Measurements from ENCODE around the gene ZNF423. TPM values are rescaled to one million over a fixed set of nuclear protein-coding genes. Genes with fewer than 3 reads are reported as not detected.

Gene ZNF423
- total RNA-seq, 1 experiment from 2014 or later = not detected

GRCh38 chr16:49766225-49766624, 89.7 kb downstream of the ZNF423 start:
- no peak for DNase-seq
- H3K4me1 Mint-ChIP-seq (ENCODE audit: low read depth, unreplicated experiment) = no peaks in the 10 kb centered on the region
- intact Hi-C loops (cut with micrococcal nuclease; ENCODE audit: unreplicated experiment) = no loop called here
- peaks cover 100% of the 10 kb centered on the region for H3K27me3 Mint-ChIP-seq (ENCODE audit: unreplicated experiment)
- no TSS peak for BruUV-seq (replicated peaks)
- no peaks in the 10 kb centered on the region for H3K36me3 Mint-ChIP-seq (ENCODE audit: insufficient read depth, unreplicated experiment)
- CTCF ChIA-PET = no interaction called here
- no peaks in the 10 kb centered on the region for H3K9me3 Mint-ChIP-seq (ENCODE audit: low read depth, unreplicated experiment)
- no peak overlapping the region for H3K27ac Mint-ChIP-seq (ENCODE audit: unreplicated experiment)
- no peak overlapping the region for H3K4me3 Mint-ChIP-seq (ENCODE audit: low read depth, unreplicated experiment)
- TF ChIP-seq CTCF (IDR thresholded peaks at IDR 0.05; ENCODE audit: unreplicated experiment) = no peak

GRCh38 chr16:49763826-49764225, 92.1 kb downstream of the ZNF423 start:
- no peak for DNase-seq
- CTCF ChIA-PET = no interaction called here
- no peak for TF ChIP-seq CTCF (IDR thresholded peaks at IDR 0.05; ENCODE audit: unreplicated experiment)
- no peak overlapping the region for H3K27ac Mint-ChIP-seq (ENCODE audit: unreplicated experiment)
- H3K4me3 Mint-ChIP-seq (ENCODE audit: low read depth, unreplicated experiment) = no peak overlapping the region
- H3K27me3 Mint-ChIP-seq (ENCODE audit: unreplicated experiment) = peaks cover 100% of the 10 kb centered on the region
- BruUV-seq (replicated peaks) = no TSS peak
- intact Hi-C loops (cut with micrococcal nuclease; ENCODE audit: unreplicated experiment) = no loop called here
- no peaks in the 10 kb centered on the region for H3K36me3 Mint-ChIP-seq (ENCODE audit: insufficient read depth, unreplicated experiment)
- H3K9me3 Mint-ChIP-seq (ENCODE audit: low read depth, unreplicated experiment) = no peaks in the 10 kb centered on the region
- no peaks in the 10 kb centered on the region for H3K4me1 Mint-ChIP-seq (ENCODE audit: low read depth, unreplicated experiment)

- CTCF ChIA-PET = no interaction called here
- Mint-ChIP-seq H3K4me1 (ENCODE audit: low read depth, unreplicated experiment) (no peaks in the 10 kb centered on the region), H3K9me3 (ENCODE audit: low read depth, unreplicated experiment) (no peaks in the 10 kb centered on the region), H3K4me3 (ENCODE audit: low read depth, unreplicated experiment) (no peak overlapping the region), H3K36me3 (ENCODE audit: insufficient read depth, unreplicated experiment) (no peaks in the 10 kb centered on the region), H3K27me3 (ENCODE audit: unreplicated experiment) (peaks cover 100% of the 10 kb centered on the region), H3K27ac (ENCODE audit: unreplicated experiment) (no peak overlapping the region)
- TF ChIP-seq CTCF (IDR thresholded peaks at IDR 0.05; ENCODE audit: unreplicated experiment) = no peak
- BruUV-seq (replicated peaks) = no TSS peak
- DNase-seq = no peak
- intact Hi-C loops (cut with micrococcal nuclease; ENCODE audit: unreplicated experiment) = no loop called here
These were observed 95.1 kb downstream of the ZNF423 start for GRCh38 chr16:49760815-49761214.

DNA sequence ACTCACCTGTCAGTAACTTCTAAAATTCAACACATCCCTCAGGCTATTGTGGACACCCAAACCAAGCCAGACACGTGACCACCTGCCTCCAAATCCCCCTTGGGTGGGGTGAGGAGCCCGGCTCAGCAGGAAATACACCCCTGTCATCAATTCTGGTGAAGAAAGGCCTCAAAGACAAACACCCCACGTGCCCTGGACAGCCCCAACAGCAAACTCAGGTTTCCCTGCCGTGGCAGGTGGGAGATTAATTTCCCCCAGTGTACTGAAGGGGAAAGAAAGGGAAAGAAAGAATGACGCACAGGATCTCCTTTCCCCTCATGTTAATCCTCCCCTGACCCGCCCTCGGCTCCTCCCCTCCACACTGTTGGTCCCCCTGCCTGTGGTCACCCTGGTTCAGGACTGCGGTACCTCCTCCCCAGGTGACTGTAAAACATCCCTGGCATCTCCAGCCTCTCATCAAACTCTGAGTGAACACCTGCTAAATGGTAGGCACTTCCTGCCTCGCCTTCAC, 98.3 kb downstream of the ZNF423 start:
- Mint-ChIP-seq H3K36me3 (ENCODE audit: insufficient read depth, unreplicated experiment) (no peaks in the 10 kb centered on the region), H3K4me3 (ENCODE audit: low read depth, unreplicated experiment) (no peak overlapping the region), H3K4me1 (ENCODE audit: low read depth, unreplicated experiment) (no peaks in the 10 kb centered on the region), H3K27me3 (ENCODE audit: unreplicated experiment) (peaks cover 100% of the 10 kb centered on the region), H3K9me3 (ENCODE audit: low read depth, unreplicated experiment) (no peaks in the 10 kb centered on the region), H3K27ac (ENCODE audit: unreplicated experiment) (no peak overlapping the region)
- CTCF ChIA-PET = no interaction called here
- DNase-seq = no peak
- no peak for TF ChIP-seq CTCF (IDR thresholded peaks at IDR 0.05; ENCODE audit: unreplicated experiment)
- intact Hi-C loops (cut with micrococcal nuclease; ENCODE audit: unreplicated experiment) = no loop called here
- BruUV-seq (replicated peaks) = no TSS peak

Measured in Calu3 (cell line).